ENCODE measurements around the gene ALDOA.

GRCh38 chr16:30018731-30019158 lies 46.8 kb upstream of the ALDOA start:
- TF ChIP-seq, protein P1, sequence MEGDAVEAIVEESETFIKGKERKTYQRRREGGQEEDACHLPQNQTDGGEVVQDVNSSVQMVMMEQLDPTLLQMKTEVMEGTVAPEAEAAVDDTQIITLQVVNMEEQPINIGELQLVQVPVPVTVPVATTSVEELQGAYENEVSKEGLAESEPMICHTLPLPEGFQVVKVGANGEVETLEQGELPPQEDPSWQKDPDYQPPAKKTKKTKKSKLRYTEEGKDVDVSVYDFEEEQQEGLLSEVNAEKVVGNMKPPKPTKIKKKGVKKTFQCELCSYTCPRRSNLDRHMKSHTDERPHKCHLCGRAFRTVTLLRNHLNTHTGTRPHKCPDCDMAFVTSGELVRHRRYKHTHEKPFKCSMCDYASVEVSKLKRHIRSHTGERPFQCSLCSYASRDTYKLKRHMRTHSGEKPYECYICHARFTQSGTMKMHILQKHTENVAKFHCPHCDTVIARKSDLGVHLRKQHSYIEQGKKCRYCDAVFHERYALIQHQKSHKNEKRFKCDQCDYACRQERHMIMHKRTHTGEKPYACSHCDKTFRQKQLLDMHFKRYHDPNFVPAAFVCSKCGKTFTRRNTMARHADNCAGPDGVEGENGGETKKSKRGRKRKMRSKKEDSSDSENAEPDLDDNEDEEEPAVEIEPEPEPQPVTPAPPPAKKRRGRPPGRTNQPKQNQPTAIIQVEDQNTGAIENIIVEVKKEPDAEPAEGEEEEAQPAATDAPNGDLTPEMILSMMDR (IDR thresholded peaks at IDR 0.05) = no peak
- no peak for TF ChIP-seq POLR2A (IDR thresholded peaks at IDR 0.05)

Measured in uterus (tissue), 2 donors.